Coronary artery (tissue), 2 donors: ENCODE data around the gene TSSC4.

ENCODE experiments used
- DNase-seq: peaks from one replicate; pipeline ENCODE4 v3.0.0-alpha.2; 2017; ENCODE audit warnings: low spot score
- H3K27ac ChIP-seq, 2 donors: fragments of 200-600 bp; sonication (generic); one replicate each; pipeline ENCODE4 v1.5.1; 2016 to 2019
- H3K4me3 ChIP-seq: fragments of 200-600 bp; sonication (generic); 2 replicates; pipeline ENCODE4 v1.5.1; 2016; ENCODE audit warnings: mild to moderate bottlenecking, moderate library complexity
- CTCF ChIP-seq: fragments of 200-600 bp; sonication (generic); IDR thresholded peaks from one replicate; pipeline ENCODE4 v1.5.1; 2019; ENCODE audit warnings: antibody characterized with exemption

The TSSC4 gene

GRCh38 chr11:2415171-2415570, 14.6 kb downstream of the TSSC4 start:
- DNase-seq: no peak
- H3K4me3 ChIP-seq: no peak overlapping the region
- TF ChIP-seq CTCF: no peak
- no peak overlapping the region for H3K27ac ChIP-seq

DNA sequence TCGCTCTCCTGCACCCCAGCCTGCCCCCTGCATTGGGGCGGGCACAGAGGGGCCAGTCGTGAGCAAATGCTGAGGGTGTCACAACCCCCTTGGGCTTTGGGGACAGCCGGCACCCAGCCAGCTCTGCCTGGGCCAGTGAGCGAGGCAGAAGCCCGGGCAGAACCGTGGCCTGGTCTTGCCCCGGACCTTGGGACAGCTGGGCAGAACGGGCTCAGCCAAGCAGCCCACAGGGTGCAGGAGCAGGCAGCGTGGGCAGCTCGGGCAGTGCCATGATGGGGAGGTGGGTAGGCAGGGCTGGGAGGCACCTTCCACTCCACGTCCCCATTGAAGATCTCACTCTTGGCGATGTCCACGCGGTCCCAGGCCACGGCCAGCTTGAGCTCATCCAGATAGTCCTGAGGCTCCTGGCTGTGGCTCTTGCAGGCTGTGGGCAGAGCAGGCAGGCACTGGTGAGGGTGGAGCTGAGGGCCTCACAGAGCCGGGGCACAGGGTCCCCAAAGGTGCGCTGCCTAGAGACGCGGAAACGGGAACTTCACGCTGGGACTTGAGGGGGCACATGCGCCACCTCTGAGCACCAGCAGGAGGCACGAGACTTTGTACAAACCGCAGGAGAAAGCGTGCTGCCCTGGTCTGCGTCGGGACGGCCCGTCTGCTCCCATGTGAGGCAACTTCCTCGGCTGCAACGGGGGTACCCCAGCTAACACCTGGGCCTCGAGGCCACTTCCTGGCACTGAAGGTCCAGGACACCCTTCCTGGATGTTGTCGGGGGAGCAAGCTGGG, 15.2 kb downstream of the TSSC4 start:
- no peak overlapping the region for H3K4me3 ChIP-seq
- TF ChIP-seq CTCF: no peak

GRCh38 chr11:2416765-2417164, 16.2 kb downstream of the TSSC4 start:
- TF ChIP-seq CTCF: no peak
- Histone ChIP-seq H3K4me3 (no peak overlapping the region), H3K27ac (no peak overlapping the region)
- DNase-seq: no peak

More for the DNA sequence above, 15.2 kb downstream of the TSSC4 start:
- DNase-seq: no peak
- H3K27ac ChIP-seq: no peak overlapping the region

DNA sequence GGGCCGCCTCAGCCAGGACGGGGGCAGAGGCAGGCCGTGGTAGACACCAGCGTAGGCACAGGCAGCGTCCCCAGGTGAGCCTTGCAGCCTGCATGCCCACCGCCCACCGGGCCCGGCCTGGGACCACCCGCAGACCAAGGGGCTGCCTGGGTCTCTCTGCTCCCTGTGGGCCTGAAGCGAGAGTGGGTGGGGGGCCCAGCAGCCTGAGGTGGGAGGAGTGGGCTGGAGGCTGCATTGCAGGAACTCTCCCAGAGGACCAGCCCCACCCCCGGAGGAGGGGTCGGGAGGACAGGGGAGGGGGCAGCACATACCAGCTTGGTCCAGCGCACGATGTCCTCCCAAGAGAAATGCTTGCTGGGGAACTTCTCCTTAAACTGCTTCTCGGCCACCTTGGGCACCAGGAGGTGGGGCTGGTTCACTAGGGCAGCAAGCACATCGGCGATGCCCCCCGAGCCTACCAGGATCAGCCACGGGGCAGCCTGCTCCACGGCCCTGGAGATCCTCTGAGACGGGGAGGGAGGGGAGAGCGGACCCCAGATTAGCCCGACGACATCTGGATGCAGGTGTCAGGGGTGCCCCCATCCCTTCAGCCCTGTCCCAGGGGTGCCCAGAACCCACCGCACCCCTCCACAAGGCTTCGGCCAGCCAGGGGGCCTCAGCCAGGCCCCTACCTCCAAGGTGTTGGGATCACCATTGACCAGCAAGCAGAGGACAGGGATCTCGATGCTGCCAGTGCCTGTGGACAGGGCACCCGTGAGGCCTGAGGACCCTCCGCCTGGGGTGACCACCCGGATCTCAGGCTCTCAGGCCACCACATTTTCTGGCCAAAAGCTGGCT, 17.5 kb downstream of the TSSC4 start:
- H3K27ac ChIP-seq: no peak overlapping the region
- no peak overlapping the region for H3K4me3 ChIP-seq
- TF ChIP-seq CTCF: no peak
- DNase-seq: no peak

GRCh38 chr11:2418693-2419360, 18.3 kb downstream of the TSSC4 start:
- Histone ChIP-seq H3K27ac (no peak overlapping the region), H3K4me3 (no peak overlapping the region)
- DNase-seq: no peak
- TF ChIP-seq CTCF: no peak

GRCh38 chr11:2419638-2420501, 19.3 kb downstream of the TSSC4 start:
- no peak overlapping the region for H3K4me3 ChIP-seq
- DNase-seq: no peak
- H3K27ac ChIP-seq: no peak overlapping the region
- peak; percentile 75 for TF ChIP-seq CTCF
